GM12891 (cell line): ENCODE measurements around the gene CACNA1I.

ENCODE experiments used
- DNase-seq: peaks from one replicate; pipeline ENCODE4 v3.0.0; 2011; ENCODE audit warnings: low spot score; ENCODE audit not compliant: insufficient read length
- FAIRE-seq: peaks from 2 replicates; lab custom pipeline; 2011; peaks lifted over from hg19 to GRCh38; lab: Jason Lieb, UNC
- PAX5 ChIP-seq: IDR thresholded peaks from 2 replicates; pipeline ENCODE4 v1.6.1; 2011; ENCODE audit warnings: low read length, moderate library complexity, mild to moderate bottlenecking; ENCODE audit not compliant: insufficient read depth, severe bottlenecking
- POLR2A ChIP-seq: IDR thresholded peaks from 2 replicates; pipeline ENCODE4 v1.6.1; 2011; ENCODE audit warnings: low read depth, low read length, control low read depth
- POLR2AphosphoS5 ChIP-seq: IDR thresholded peaks from 2 replicates; pipeline ENCODE4 v1.6.1; 2011; ENCODE audit warnings: low read depth, low read length, control low read depth
- POU2F2 ChIP-seq: IDR thresholded peaks from 2 replicates; pipeline ENCODE4 v1.6.1; 2011; ENCODE audit warnings: low read depth, mild to moderate bottlenecking, control low read depth, low read length, moderate library complexity
- SPI1 ChIP-seq: IDR thresholded peaks from 2 replicates; pipeline ENCODE4 v1.6.1; 2011; ENCODE audit warnings: low read depth, low read length, control low read depth
- TAF1 ChIP-seq: IDR thresholded peaks from 2 replicates; pipeline ENCODE4 v1.6.1; 2011; ENCODE audit warnings: low read depth, low read length, control low read depth

The CACNA1I gene

DNA sequence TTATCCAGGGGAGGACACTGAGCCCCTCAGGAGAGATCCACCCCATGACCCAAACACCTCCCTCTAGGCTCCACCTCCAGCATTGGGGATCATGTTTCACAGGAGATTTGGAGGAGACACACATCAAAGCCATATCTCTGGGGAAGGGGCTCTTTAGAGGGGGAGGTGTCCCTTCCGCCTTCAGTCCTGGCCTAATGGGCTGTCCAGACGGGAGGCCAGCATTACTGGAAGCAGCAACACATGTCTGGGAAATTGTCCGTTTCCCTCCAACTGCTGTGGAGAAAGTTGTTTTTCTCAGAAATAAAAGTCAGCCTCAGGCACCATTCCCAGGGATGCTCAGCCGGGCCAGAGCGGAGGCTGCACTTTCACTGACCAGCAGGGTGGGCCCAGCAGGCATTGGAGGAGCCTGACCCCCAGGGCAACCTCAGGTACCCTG lies 9.5 kb downstream of the CACNA1I start:
- no peak for TF ChIP-seq PAX5
- no peak for TF ChIP-seq TAF1
- no peak for TF ChIP-seq POLR2A
- TF ChIP-seq POLR2AphosphoS5: no peak

DNA sequence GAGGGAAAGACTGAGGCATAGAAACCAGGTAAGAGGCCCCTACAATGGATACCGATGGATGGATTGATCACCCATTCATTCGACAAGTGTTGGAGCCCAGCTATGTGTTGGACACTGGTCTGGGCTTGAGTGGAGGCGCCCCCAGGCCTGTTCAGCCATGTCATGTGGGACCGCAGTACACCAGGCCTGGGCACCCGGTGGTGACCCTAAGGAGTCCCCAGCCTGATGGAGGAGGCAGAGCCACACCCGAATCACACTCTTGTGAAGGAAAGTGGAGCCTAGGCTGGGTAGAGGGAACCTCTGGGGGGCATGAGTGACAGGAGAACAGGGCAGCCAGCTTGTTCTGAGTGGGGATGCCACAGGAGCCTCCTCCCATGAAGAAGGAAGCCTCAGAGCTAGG lies 10.2 kb downstream of the CACNA1I start:
- TF ChIP-seq POU2F2: no peak
- no peak for TF ChIP-seq PAX5
- TF ChIP-seq SPI1: no peak
- TF ChIP-seq POLR2A: no peak
- no peak for TF ChIP-seq TAF1
- no peak for TF ChIP-seq POLR2AphosphoS5
- DNase-seq (no peak), FAIRE-seq (no peak)

More for the DNA sequence above, 9.5 kb downstream of the CACNA1I start:
- FAIRE-seq (no peak), DNase-seq (no peak)

DNA sequence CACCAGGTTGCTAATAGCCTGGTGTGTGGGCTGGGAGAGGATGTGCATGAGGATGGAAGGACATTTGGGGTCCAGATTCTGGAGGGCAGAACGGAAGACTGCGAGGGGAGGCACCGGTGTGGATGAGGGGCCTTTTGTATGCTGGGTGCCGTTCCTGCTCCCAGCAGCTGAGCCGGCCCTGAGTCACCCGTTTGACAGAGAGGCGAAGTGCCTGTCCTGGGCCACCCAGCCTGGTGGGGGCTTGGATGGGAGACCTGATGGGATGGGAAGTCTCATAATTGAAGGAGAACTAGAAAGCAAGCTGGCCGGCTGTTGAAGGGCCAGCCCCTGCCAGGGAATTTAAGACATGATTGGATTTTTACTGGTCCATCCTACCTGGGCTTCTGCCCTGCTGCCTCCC lies 10.8 kb downstream of the CACNA1I start:
- TF ChIP-seq TAF1 (no peak), POLR2AphosphoS5 (no peak), POU2F2 (no peak)
- no peak for FAIRE-seq
- no peak for DNase-seq

DNA sequence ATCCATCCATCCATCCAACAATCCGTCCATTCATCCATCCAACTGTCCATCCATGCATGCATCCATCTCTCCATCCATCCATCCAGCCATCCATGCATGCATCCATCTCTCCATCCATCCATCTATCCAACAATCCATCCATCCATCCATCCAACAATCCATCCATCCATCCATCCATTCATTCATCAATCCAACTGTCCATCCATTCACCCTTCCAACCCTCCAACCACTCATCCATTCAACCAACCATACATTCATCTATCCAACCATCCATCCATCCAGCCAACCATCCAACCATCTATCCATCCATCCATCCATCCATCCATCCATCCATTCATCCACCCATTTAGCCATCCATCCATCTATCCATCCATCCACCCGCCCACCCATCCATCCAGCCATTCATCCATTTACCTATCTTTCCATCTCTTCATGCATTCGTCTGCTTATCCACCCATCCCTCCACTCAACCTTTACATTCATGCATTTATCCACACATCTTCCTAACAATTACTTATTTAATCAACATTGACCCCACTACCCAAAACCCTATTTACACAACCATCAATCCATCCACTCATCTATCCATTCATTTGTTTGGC lies 12.6 kb downstream of the CACNA1I start:
- FAIRE-seq: no peak
- TF ChIP-seq TAF1 (no peak), POLR2AphosphoS5 (no peak), PAX5 (no peak), SPI1 (no peak), POU2F2 (no peak), POLR2A (no peak)

DNA sequence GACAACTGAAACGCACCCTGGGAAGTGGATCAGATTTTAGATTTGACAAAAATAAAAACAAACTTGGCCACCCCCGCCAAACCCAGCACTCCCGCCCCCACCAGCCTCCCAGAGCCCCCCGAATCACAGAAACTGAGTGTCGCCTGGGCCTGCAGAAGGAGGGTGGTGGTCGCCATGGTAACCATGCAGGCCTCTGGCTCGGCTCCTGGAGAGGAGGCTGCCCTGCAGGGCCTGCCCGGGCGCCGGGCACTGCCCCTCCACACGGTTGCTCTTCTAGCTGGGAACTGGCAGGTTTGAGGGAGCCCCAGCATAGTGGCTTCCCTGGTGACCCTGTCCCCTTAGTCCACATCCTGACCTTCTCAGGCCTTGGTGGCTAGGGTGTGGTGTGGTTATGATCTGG lies 19.3 kb downstream of the CACNA1I start:
- TF ChIP-seq POLR2A (no peak), POU2F2 (no peak), TAF1 (no peak), POLR2AphosphoS5 (no peak), PAX5 (no peak), SPI1 (no peak)
- FAIRE-seq (no peak), DNase-seq (no peak)

More for the DNA sequence above, 12.6 kb downstream of the CACNA1I start:
- no peak for DNase-seq

DNA sequence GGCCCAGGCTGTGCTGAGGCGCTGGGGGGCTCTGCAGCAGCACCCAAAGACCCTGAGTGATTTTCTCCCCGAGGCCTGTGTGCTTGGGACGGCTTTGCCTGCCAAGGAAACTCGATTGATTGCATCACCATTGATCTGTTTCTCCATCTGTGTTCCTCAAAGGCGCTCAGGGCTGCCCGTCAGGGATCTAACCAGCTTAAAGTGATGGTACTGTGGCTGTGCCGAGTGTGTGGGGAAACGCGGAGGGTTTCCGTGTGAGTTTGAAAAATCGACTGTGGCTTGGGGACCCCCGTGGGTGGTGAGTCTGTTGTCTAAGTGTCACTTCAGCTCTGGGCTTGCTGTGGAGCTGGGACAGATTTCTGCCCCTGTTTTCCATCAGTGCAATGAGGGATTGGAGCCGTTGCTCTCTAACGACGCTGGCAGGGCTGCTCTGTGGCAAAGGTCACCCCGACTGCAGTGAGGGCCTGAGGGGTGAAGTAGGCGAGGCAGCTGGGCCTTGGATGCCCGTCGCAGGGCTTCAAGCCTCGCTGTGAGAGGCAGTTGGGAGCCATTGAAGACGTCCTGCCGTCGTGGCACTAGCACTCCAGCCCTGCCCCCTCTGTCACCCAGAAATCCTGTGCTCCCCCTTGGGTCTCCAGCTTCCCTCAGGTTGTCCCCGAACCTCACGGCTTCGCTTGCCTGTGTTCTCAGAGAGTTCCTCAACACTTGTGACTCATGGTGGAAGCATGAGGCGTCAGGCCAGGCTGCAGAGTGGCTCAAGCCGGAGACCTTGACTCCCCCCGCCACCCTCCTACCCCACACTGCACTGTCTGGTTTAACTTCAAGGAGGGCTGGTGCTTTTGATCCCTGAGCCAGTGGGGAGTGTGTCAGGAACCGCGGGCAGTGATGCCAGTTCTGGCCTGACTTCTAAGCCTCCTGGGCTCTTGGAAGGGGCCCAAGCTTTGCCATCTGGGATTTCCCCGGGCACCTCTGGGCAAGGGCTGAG lies 21.8 kb downstream of the CACNA1I start:
- no peak for TF ChIP-seq TAF1
- TF ChIP-seq PAX5: no peak
- no peak for TF ChIP-seq POU2F2
- no peak for TF ChIP-seq POLR2A
- TF ChIP-seq SPI1: no peak
- no peak for TF ChIP-seq POLR2AphosphoS5
- no peak for DNase-seq

DNA sequence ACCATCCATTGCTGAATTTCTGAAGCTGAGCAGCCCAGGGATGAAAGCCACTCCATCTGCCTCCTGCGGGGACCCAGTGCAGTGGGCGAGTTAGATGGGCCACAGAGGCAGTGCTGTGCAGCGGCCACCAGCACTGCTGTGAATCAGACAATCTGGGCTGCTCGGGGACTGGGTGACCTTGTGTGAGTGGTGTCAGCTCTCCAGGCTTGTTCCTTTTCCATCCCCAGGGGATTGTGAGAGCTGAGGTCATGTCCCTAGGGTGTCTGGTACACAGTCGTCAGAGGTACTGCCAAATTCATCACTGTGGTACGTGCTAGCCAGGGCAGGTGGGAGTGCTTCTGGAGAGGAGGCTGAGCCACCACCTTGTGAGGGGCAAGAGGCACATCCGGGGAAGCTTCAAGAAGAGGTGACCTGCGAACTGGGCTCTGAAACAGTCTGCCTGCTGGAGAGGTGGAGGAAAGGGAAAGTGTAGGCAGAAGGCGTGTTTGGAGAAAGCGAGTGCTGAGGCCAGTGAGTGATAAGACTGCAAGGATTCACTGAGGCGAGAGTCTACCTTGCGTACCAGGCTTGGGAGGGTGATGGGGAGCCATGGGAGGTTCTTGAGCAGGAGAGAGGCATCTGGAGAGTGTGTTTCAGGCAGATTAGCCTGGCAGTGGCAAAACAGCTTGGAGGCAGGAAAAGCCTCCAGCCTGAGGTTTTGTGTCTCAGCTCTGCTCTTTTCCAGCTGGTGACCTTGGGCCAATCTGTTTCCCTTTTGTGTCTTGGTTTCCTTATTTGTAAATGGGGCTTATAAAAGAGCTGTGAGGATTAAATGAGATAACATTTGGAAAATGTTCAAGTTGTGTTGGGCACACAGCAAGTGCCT lies 22.7 kb downstream of the CACNA1I start:
- no peak for TF ChIP-seq POLR2A
- TF ChIP-seq SPI1: no peak
- TF ChIP-seq PAX5: no peak
- TF ChIP-seq POU2F2: no peak
- TF ChIP-seq POLR2AphosphoS5: no peak
- no peak for TF ChIP-seq TAF1
- FAIRE-seq (no peak), DNase-seq (no peak)

More for the DNA sequence above, 21.8 kb downstream of the CACNA1I start:
- no peak for FAIRE-seq

DNA sequence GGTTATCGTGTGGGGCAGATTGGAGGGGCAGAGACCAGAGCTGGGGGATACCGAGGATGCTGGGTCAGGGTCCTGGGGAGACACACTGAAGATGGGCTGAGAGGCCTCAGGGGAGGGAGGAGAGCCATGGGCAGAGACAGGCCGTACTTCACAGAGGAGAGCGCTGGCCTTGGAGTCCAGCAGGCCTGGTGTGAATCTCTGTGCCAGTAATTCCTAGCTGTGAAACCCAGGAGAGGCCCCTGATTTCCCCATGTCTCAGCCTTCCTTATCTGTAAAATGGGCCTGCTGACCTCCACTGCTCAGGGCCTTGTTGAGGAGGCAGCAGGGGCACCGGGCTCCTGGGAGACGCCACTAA lies 23.4 kb downstream of the CACNA1I start:
- FAIRE-seq: no peak
- DNase-seq: no peak
- TF ChIP-seq TAF1 (no peak), PAX5 (no peak), POLR2A (no peak)

DNA sequence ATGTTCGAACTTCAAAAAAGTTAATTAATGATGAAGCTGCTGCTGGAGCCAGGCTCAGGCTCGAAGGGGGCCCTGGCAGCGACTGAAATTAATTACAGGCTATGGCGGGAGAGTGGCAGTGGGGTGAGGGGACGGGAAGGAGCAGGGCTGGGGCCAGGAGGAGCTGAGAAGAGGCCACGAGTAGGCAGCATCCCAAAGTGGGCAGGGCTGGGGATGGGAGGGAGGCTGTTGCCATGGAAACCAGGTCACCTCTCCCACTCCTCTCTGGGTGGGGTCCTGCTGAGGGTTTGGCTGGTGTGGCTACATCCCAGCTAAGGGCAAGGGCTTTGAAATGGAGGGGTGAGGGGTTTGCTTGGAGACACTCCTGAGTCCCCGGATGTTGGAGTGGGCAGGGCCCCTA lies 23.9 kb downstream of the CACNA1I start:
- TF ChIP-seq POLR2A: no peak
- TF ChIP-seq POLR2AphosphoS5: no peak
- TF ChIP-seq POU2F2: no peak
- TF ChIP-seq TAF1: no peak
- no peak for TF ChIP-seq SPI1
- no peak for TF ChIP-seq PAX5
- FAIRE-seq (no peak), DNase-seq (no peak)
